ENCODE data around the gene NFKBIL1. TPM values are rescaled to one million over a fixed set of nuclear protein-coding genes. Genes with fewer than 3 reads are reported as not detected.
"Not testable (repeated sequence)": the region's sequence is repeated elsewhere in the genome, so short reads cannot be mapped to it uniquely, and the experiment has no call there.

NFKBIL1 gene
- total RNA-seq, 1 donor from 2014 or later, result 14.2 TPM

- DNase-seq (ENCODE audit: extremely low spot score in 2 of 2), result no peak
- Histone ChIP-seq H3K4me3 (no peak overlapping the region), H3K27me3 (no peaks in the 10 kb centered on the region), H3K4me1 (peaks cover 48% of the 10 kb centered on the region), H3K9me3 (no peaks in the 10 kb centered on the region), H3K36me3 (peaks cover 0 to 6% of the 10 kb centered on the region in 2 donors), H3K27ac (no peak overlapping the region)
- intact Hi-C loops (cut with DNase I), result no loop called here
- TF ChIP-seq, protein P1, sequence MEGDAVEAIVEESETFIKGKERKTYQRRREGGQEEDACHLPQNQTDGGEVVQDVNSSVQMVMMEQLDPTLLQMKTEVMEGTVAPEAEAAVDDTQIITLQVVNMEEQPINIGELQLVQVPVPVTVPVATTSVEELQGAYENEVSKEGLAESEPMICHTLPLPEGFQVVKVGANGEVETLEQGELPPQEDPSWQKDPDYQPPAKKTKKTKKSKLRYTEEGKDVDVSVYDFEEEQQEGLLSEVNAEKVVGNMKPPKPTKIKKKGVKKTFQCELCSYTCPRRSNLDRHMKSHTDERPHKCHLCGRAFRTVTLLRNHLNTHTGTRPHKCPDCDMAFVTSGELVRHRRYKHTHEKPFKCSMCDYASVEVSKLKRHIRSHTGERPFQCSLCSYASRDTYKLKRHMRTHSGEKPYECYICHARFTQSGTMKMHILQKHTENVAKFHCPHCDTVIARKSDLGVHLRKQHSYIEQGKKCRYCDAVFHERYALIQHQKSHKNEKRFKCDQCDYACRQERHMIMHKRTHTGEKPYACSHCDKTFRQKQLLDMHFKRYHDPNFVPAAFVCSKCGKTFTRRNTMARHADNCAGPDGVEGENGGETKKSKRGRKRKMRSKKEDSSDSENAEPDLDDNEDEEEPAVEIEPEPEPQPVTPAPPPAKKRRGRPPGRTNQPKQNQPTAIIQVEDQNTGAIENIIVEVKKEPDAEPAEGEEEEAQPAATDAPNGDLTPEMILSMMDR (IDR thresholded peaks at IDR 0.05), result no peak
- TF ChIP-seq POLR2A (IDR thresholded peaks at IDR 0.05) (no peak), POLR2AphosphoS5 (IDR thresholded peaks at IDR 0.05; ENCODE audit: insufficient read depth in 1 of 2, low read depth in 1 of 2) (no peak)
Observed at GRCh38 chr6:31545291-31545690, 2.1 kb upstream of the NFKBIL1 start.

GRCh38 chr6:31546339-31546957 lies 960 bp upstream of the NFKBIL1 start, which contains the start of gene ATP6V1G2:
Gene ATP6V1G2 (minus strand): TSS chr6:31546608. CDS start chr6:31546559, 49 bp downstream.
- peak in 1 of 2 donors; percentile 78 for TF ChIP-seq POLR2AphosphoS5 (IDR thresholded peaks at IDR 0.05; ENCODE audit: insufficient read depth in 1 of 2, low read depth in 1 of 2)
- TF ChIP-seq POLR2A (IDR thresholded peaks at IDR 0.05), result no peak
- TF ChIP-seq, protein P1 (IDR thresholded peaks at IDR 0.05), result peak; percentile 97 to 99 (median 99)

DNA sequence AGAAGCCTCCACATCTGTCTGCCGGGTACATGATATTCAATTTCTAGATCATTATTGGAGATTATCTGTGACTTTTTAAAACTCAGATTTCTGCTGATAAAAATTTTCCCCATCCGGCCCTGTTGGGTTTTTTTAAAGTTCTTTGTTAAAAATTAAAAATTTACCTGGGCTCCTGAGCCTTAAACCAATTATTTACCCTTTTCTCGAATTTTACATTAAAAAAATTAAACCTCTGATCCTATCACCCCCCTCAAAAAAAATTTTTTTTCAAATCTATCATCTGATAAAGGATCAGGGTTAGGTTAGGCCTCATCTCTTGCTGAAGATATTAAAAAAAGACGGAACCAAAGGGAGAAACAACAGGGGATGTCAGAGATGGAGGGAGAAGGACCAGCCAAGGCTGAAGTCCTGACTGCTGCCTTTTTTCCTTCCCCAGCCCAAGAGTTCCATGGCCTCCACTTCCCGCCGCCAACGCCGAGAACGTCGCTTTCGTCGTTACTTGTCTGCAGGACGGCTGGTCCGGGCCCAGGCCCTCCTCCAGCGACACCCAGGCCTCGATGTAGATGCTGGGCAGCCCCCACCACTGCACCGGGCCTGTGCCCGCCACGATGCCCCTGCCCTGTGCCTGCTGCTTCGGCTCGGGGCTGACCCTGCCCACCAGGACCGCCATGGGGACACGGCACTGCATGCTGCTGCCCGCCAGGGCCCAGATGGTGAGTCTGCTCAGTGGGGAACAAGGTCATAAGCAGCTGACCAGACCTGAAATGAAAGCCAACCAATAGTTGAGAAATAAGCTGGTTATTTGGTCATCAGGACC lies 527 bp downstream of the NFKBIL1 start:
- no peaks in the 10 kb centered on the region for H3K27me3 ChIP-seq
- no peak for DNase-seq (ENCODE audit: extremely low spot score in 2 of 2)
- intact Hi-C loops (cut with DNase I), result loop anchor here (2.0 kb wide), 1 partner anchor 51 kb away; no protein-coding TSS in a partner anchor
- H3K4me3 ChIP-seq, result peak overlapping the region; percentile 36 to 46
- H3K36me3 ChIP-seq, result peaks cover 0 to 6% of the 10 kb centered on the region in 2 donors
- TF ChIP-seq POLR2AphosphoS5 (IDR thresholded peaks at IDR 0.05; ENCODE audit: insufficient read depth in 1 of 2, low read depth in 1 of 2), result no peak
- TF ChIP-seq, protein P1 (IDR thresholded peaks at IDR 0.05), result no peak
- no peak for TF ChIP-seq POLR2A (IDR thresholded peaks at IDR 0.05)
- H3K27ac ChIP-seq, result peak overlapping the region; percentile 83
- no peaks in the 10 kb centered on the region for H3K9me3 ChIP-seq
- peaks cover 33% of the 10 kb centered on the region for H3K4me1 ChIP-seq

More at GRCh38 chr6:31546339-31546957, 960 bp upstream of the NFKBIL1 start, which contains the start of gene ATP6V1G2:
- peak within 1 kb of the TSS; percentile 36 to 46 for H3K4me3 ChIP-seq
- H3K4me1 ChIP-seq, result peaks cover 40% of the 10 kb centered on the region
- intact Hi-C loops (cut with DNase I), result loop anchor here (2.0 kb wide), 1 partner anchor 52 kb away; no protein-coding TSS in a partner anchor
- peak within 1 kb of the TSS; percentile 83 for H3K27ac ChIP-seq
- peaks cover 0 to 6% of the 10 kb centered on the region in 2 donors for H3K36me3 ChIP-seq
- no peaks in the 10 kb centered on the region for H3K27me3 ChIP-seq
- DNase-seq (ENCODE audit: extremely low spot score in 2 of 2), result peak in 1 of 2 donors; percentile 98
- H3K9me3 ChIP-seq, result no peaks in the 10 kb centered on the region

- peak overlapping the region; percentile 83 for H3K27ac ChIP-seq
- intact Hi-C loops (cut with DNase I), result no loop called here
Observed at GRCh38 chr6:31548544-31548873, 1.1 kb downstream of the NFKBIL1 start.

DNA sequence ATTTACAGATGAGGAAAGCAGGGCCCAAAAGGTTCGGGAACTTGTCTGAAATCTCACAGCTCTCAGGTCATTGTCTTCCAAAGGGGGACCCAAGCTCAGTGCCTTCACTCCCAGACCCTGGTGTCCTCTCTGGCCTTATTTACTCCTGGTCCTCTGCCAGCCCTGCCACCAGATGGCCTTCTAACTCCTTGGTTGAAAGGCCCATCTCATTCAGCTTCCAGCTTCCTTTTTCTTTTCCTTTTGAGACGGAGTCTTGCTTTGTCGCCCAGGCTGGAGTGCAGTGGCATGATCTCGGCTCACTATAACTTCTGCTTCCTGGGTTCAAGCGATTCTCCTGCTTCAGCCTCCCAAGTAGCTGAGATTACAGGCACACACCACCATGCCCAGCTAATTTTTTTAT lies 4.0 kb downstream of the NFKBIL1 start:
- H3K27ac ChIP-seq; H3K4me3 ChIP-seq; DNase-seq (ENCODE audit: extremely low spot score in 2 of 2); H3K9me3 ChIP-seq; intact Hi-C loops (cut with DNase I); H3K27me3 ChIP-seq: not testable (repeated sequence)
- peaks cover 21% of the 10 kb centered on the region for H3K4me1 ChIP-seq
- H3K36me3 ChIP-seq, result peaks cover 0 to 12% of the 10 kb centered on the region in 2 donors

More at GRCh38 chr6:31548544-31548873, 1.1 kb downstream of the NFKBIL1 start:
- Histone ChIP-seq H3K9me3 (no peaks in the 10 kb centered on the region), H3K4me1 (peaks cover 29% of the 10 kb centered on the region), H3K4me3 (peak overlapping the region in 1 of 2 donors; percentile 36), H3K36me3 (peaks cover 0 to 6% of the 10 kb centered on the region in 2 donors), H3K27me3 (no peaks in the 10 kb centered on the region)
- no peak for TF ChIP-seq POLR2AphosphoS5 (IDR thresholded peaks at IDR 0.05; ENCODE audit: insufficient read depth in 1 of 2, low read depth in 1 of 2)
- TF ChIP-seq POLR2A (IDR thresholded peaks at IDR 0.05), result no peak
- TF ChIP-seq, protein P1 (IDR thresholded peaks at IDR 0.05), result no peak
- no peak for DNase-seq (ENCODE audit: extremely low spot score in 2 of 2)
